Panc1 (cell line): Measurements from ENCODE around the gene ABCG1. TPM values are rescaled to one million over a fixed set of nuclear protein-coding genes. Genes with fewer than 3 reads are reported as not detected.

Experiments used
- ATAC-seq: fragments of 200-7000 bp; cut with Tn5 transposase; 2 replicates; pipeline ENCODE4 v1.9.1; 2020; ENCODE audit warnings: mild to moderate bottlenecking, moderate library complexity
- BruUV-seq: library from RNA; stranded (reverse); fragments of 400-500 nt; replicated peaks from 2 replicates; lab custom pipeline; 2021; lab: Mats Ljungman, UMichigan
- CTCF ChIA-PET: fragments of 300-600 bp; sonication (Branson Sonifier 250); formaldehyde crosslinking; loops from one replicate; lab custom pipeline; 2022; ENCODE audit warnings: antibody characterized with exemption; lab: Charles Lee
- POLR2A ChIA-PET: fragments of 300-600 bp; sonication (Branson Sonifier 250); formaldehyde crosslinking; loops from one replicate; lab custom pipeline; 2022; ENCODE audit warnings: antibody characterized with exemption; lab: Charles Lee
- DNase-seq: peaks from one replicate; pipeline ENCODE4 v3.0.0-alpha.2; 2010; ENCODE audit warnings: low read depth, low spot score
- H3K27ac ChIP-seq: 2 replicates; pipeline ENCODE4 v1.5.1; 2011; ENCODE audit warnings: mild to moderate bottlenecking, low read length, inconsistent platforms
- H3K27me3 ChIP-seq: fragments of 200-500 bp; sonication (Bioruptor generic); 2 replicates; pipeline ENCODE4 v1.6.0; 2014; ENCODE audit warnings: low read length, inconsistent platforms; ENCODE audit not compliant: control insufficient read depth, insufficient read depth
- H3K36me3 ChIP-seq: fragments of 200-500 bp; sonication (Bioruptor generic); 2 replicates; pipeline ENCODE4 v1.5.1; 2014; ENCODE audit warnings: inconsistent platforms, mild to moderate bottlenecking, low read length, moderate library complexity; ENCODE audit not compliant: control insufficient read depth, insufficient read depth
- H3K4me1 ChIP-seq: 2 replicates; pipeline ENCODE4 v1.5.1; 2011; ENCODE audit warnings: inconsistent platforms, mild to moderate bottlenecking, low read length, moderate library complexity; ENCODE audit not compliant: control insufficient read depth, insufficient read depth
- H3K4me3 ChIP-seq, 2 experiments: 2 replicates each; pipeline ENCODE4 v1.5.1; 2011 to 2012; ENCODE audit warnings: low read depth in 2 of 2, low read length in 2 of 2, mild to moderate bottlenecking in 2 of 2, inconsistent platforms in 1 of 2, moderate library complexity in 1 of 2
- H3K9me3 ChIP-seq: fragments of 200-500 bp; sonication (Bioruptor generic); 2 replicates; pipeline ENCODE4 v1.5.1; 2014; ENCODE audit warnings: low read depth, mild to moderate bottlenecking, inconsistent platforms, low read length, moderate library complexity; ENCODE audit not compliant: control insufficient read depth, insufficient read depth
- CTCF ChIP-seq: fragments of 450-650 bp; IDR thresholded peaks from 2 replicates; pipeline ENCODE4 v1.5.1; 2017; ENCODE audit warnings: mild to moderate bottlenecking
- POLR2AphosphoS5 ChIP-seq: IDR thresholded peaks from 2 replicates; pipeline ENCODE4 v1.6.1; 2012; ENCODE audit warnings: mild to moderate bottlenecking, low read depth, low read length, moderate library complexity
- SIN3A ChIP-seq: IDR thresholded peaks from 2 replicates; pipeline ENCODE4 v1.6.1; 2012; ENCODE audit warnings: low read depth, mild to moderate bottlenecking, low read length, moderate library complexity, borderline replicate concordance; ENCODE audit not compliant: insufficient read depth
- TCF7L2 ChIP-seq: IDR thresholded peaks from 2 replicates; pipeline ENCODE4 v1.6.1; 2011; ENCODE audit warnings: mild to moderate bottlenecking, low read depth, low read length, inconsistent platforms
- in situ Hi-C: cut with HindIII; loops from 2 replicates; pipeline ENCODE4 v1.10.0; 2016; ENCODE audit warnings: low sequenced_read_pairs, low pct_unique_long_range_greater_than_20kb
- intact Hi-C: fragments of 100-400 bp; cut with micrococcal nuclease; formaldehyde crosslinking; loops from one replicate; pipeline ENCODE4 v1.10.0; 2022; ENCODE audit not compliant: unreplicated experiment
- total RNA-seq: library from RNA; stranded (reverse); gene quantifications from one replicate; pipeline ENCODE4 v1.2.1, GENCODE V29; 2021; ENCODE audit not compliant: unreplicated experiment
- TF ChIP-seq, protein P1 (sequence below), 2 experiments: IDR thresholded peaks; 2 replicates each; pipeline ENCODE4 v1.6.1; 2011 to 2012; ENCODE audit warnings: low read depth in 2 of 2, control low read depth in 1 of 2, low read length in 1 of 2, mild to moderate bottlenecking in 1 of 2, moderate library complexity in 1 of 2; ENCODE audit not compliant: insufficient read depth in 1 of 2

Gene ABCG1
- total RNA-seq, 1 experiment from 2014 or later: 0.80 TPM

GRCh38 chr21:42300045-42300583 lies 81.2 kb downstream of the ABCG1 start:
- Histone ChIP-seq H3K27ac (no peak overlapping the region), H3K36me3 (no peaks in the 10 kb centered on the region), H3K4me3 (no peak overlapping the region), H3K4me1 (no peaks in the 10 kb centered on the region), H3K27me3 (no peaks in the 10 kb centered on the region), H3K9me3 (no peaks in the 10 kb centered on the region)
- DNase-seq (no peak), ATAC-seq (no peak)
- TF ChIP-seq CTCF (no peak), TCF7L2 (no peak), SIN3A (no peak), POLR2AphosphoS5 (no peak)
- TF ChIP-seq, protein P1, sequence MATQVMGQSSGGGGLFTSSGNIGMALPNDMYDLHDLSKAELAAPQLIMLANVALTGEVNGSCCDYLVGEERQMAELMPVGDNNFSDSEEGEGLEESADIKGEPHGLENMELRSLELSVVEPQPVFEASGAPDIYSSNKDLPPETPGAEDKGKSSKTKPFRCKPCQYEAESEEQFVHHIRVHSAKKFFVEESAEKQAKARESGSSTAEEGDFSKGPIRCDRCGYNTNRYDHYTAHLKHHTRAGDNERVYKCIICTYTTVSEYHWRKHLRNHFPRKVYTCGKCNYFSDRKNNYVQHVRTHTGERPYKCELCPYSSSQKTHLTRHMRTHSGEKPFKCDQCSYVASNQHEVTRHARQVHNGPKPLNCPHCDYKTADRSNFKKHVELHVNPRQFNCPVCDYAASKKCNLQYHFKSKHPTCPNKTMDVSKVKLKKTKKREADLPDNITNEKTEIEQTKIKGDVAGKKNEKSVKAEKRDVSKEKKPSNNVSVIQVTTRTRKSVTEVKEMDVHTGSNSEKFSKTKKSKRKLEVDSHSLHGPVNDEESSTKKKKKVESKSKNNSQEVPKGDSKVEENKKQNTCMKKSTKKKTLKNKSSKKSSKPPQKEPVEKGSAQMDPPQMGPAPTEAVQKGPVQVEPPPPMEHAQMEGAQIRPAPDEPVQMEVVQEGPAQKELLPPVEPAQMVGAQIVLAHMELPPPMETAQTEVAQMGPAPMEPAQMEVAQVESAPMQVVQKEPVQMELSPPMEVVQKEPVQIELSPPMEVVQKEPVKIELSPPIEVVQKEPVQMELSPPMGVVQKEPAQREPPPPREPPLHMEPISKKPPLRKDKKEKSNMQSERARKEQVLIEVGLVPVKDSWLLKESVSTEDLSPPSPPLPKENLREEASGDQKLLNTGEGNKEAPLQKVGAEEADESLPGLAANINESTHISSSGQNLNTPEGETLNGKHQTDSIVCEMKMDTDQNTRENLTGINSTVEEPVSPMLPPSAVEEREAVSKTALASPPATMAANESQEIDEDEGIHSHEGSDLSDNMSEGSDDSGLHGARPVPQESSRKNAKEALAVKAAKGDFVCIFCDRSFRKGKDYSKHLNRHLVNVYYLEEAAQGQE (IDR thresholded peaks at IDR 0.05; ENCODE audit: insufficient read depth in 1 of 2, low read depth in 2 of 2, low read length in 1 of 2): no peak
- in situ Hi-C loops (no loop called here), intact Hi-C loops (no loop called here)
- ChIA-PET POLR2A (no interaction called here), CTCF (no interaction called here)
- no TSS peak for BruUV-seq

DNA sequence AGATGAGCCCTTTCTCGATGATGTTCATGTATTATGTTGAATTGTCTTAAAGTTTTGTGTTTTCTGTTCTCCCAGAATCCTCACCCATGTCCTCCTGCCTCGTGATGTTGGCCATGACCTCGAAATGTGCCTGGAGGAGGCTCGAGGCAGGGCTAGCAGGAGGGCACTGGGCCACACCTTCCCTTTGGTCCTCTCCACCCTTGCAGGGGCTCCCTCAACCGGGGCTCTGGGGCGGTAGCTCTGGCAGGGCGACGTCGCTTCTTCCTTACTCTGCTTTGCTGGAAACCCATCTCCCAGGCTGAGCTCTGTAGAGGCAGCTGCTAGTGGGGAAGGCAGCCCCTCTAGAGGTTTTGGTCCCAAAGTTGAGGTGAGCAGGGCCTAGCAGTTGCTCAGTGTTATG lies 82.0 kb downstream of the ABCG1 start:
- ChIA-PET CTCF (no interaction called here), POLR2A (no interaction called here)
- in situ Hi-C loops: no loop called here

More for the DNA sequence above, 82.0 kb downstream of the ABCG1 start:
- Histone ChIP-seq H3K27me3 (no peaks in the 10 kb centered on the region), H3K27ac (no peak overlapping the region), H3K36me3 (no peaks in the 10 kb centered on the region), H3K4me3 (no peak overlapping the region), H3K4me1 (no peaks in the 10 kb centered on the region), H3K9me3 (no peaks in the 10 kb centered on the region)
- no peak for ATAC-seq
- BruUV-seq: no TSS peak
- no peak for DNase-seq
- intact Hi-C loops: no loop called here
- no peak for TF ChIP-seq TCF7L2
- TF ChIP-seq CTCF: no peak
- TF ChIP-seq POLR2AphosphoS5: no peak
